DMS 273 (cell line): ENCODE results near the gene RAP2A.
A peak's percentile ranks its signal among the peaks of the same experiment; 100 is the strongest.

Experiments
- DNase-seq: peaks from one replicate; lab custom pipeline; 2025; ENCODE audit not compliant: unreplicated experiment; lab: John Stamatoyannopoulos, UW

RAP2A gene

DNA sequence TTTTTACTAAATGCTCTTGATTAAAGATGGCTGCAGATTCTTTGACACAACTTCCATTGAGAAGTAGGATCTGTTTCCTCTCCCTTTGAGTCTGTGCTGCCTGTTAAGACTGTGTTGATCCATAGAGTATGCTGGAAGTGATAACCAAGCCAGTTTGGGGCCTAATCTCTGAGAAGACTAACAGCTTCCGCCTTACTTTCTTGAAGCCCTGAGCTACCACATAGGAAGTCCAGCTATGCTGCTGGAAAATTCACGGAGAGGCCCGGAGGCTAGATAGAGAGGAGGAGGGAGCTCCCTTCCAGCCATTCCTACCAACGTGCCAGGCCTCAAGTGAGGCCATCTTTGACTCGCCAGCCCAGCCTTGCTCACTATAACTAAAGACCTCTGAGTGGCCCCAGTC, 12.5 kb downstream of the RAP2A start:
- no peak for DNase-seq

DNA sequence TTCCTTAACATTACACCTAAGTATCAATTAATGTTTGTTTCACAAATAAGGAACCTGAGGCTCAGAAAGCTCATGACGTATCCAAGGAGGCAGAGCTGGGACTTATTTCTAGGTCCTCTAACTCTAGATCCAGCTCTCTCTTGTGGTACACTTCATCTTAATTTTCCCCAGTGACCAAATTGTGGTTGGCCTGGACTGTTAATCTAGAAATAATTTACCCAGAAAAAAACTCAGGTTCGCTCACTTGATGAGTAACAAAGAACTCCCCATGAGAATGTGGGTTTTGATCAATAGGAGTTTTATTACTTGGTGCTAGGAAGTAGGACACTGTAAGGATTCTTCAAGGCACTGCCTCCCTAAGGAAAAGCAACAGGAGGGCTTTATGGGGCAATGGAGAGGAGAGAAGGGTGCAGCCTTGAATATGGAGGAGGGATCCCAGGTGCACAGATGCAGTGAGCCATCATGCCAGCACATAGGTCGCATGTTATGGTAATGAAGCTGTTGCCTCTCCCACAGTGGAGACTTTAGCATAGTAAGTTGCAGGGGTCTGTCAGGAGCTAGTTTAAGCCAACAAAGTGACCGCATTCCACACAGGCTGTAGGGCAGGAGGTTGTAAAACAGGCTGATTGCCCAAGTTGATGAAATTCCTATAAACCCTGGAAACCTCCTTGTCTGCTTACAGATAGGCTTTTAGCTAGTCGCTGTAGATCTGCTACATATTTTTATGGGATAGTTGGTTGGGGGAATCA, 14.7 kb downstream of the RAP2A start:
- no peak for DNase-seq

DNA sequence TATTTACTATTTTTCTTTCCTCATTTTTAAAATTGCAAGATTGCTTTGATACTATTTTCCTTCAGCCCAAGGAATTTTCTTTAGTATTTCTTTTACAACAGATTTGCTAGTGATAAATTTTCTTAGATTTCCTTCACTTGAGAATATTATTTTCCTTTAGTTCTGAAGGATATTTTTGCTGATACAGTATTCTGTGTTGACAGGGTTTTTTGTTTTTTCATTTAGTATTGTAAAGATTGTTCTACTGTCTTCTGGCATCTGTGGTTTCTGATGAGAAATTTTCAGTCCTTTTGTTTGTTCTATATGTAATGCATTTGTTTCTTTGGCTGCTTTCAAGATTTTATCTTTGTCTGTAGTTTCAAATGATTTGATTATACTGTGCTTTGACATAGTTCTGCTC, 20.7 kb downstream of the RAP2A start:
- DNase-seq: no peak

DNA sequence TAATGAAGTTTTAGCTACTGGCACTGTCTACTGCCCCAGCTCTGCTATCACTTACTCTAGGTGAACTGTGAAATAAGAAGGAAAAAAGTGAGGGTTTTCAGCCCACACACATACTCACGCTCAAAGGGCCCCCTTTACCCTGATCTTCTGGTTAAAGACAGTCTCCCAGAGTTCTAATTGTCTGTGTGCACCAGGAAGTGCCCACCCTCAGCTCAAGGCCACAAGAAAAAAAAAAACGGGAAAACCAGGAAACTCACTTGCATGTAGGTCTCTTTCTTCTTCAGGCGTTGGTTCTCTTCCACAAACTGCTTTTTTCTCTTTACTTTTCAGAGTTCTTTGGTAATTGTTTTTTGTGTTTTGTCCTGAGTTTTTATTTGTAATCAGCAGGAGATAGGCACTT, 22.1 kb downstream of the RAP2A start:
- DNase-seq: no peak

DNA sequence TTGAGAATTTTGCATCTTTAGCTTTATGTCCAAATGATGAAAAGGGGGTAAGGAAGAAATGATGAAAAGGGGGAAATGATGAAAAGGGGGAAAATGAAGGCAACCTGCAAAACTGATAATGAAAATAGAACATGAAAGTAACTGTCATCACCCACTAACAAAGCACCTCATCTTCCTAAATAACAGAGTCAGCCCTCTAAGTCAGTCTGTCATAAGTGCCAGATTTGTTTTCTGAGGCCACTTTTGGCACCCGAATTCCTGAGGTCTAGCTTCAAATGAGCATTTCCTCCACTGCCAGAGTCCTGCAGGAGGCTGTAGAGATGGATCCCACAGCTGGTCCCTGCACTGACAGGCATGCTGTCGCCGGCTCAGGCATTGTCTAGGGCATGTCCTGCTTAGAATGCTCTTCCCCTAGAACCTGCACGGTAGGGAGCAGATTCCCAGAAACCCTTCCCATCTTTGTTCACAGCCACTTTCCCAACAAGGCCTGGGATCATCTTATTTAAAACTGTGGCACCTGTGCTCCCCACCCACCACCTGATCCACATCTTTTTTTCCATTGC, 25.3 kb downstream of the RAP2A start:
- DNase-seq: no peak

DNA sequence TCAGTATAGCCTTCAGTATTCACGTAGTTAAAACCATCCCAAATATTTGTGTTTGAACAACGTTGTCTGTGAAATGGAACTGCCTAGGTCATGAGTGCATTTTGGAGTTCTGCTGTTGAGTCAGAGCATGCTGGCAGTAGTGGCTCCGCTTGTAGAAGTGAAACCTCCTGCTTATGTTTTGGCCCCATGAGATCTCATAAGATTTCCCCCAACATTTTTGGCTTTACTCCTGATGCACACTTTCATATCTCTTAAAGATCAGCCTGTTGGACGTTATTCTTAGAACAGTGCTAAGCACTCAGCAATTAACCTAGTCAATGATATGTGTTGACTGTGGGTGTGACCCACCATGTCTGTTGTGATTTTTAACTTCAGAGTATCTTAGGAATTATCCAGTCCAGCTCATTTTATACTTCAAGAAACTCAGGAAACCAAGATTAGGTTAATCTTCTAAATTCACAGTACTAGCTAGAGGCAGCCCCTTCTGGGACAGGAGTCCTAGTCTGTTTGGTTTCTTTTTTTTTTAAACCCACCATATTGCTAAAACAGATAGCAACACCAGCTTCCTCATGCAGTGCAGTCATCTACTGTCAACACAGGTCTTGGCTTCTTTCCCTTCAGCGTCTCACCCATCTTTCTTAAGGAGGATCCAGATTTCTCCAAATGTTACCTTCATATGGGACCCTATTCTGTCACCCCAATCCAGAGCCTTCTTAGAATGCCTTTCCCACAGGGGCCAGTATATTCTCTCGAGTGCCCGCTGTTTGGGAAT, 26.2 kb downstream of the RAP2A start:
- no peak for DNase-seq

DNA sequence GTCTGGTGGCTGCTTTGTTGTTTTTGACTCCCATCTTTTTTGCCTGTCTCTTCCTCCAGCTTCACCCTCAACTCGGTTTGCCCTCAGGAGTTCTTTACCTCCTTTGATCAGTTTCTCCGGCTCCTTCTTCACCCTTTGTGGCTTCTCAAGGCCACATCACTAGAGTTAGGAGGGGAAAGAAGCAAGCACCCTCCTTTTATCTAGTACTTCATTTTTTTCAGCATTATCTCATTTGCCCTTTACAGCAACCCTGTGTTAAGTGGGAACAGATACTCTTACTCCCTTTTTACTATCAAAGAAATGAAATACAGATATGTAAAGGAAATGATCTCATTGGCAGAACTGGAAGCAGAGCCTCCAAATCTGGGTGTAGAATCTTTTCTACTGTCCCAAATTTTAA, 26.9 kb downstream of the RAP2A start:
- DNase-seq: no peak

DNA sequence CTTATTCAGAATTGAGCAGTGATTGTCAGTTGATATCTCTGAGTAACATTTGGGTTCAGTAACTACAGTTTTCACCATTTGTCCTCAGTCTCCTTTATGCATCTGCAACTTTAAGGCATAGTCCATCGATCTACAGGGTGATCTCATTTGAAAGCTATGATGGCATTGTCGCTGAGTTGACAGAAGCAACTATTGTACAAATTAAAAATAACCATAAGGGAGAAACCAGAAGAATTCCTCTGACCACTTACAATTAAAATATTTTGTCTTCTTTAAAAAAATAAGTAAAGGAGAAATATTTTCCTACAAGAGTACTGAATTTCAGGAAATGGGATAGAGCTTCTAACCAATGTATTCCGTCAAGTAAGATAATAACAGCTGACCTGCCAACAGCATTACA, 30.6 kb downstream of the RAP2A start:
- no peak for DNase-seq

DNA sequence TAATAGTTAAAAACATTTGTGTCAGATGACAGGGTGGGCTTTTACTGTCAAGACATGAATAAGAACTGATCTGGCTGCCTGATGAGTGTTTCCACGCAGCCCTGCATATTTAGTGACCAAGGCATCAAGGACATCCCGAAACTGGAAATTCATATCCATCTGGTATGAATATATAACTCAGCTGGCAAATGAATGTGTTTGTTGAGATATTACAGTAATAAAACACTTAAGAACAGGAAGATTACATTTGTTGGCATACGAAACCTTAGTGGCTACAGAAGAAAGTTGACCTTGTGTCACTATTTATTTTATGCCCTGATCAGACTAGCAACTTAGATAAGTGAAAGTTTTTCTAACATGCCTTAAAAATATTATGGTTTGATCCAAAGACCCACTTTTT, 32.8 kb downstream of the RAP2A start:
- DNase-seq: no peak

DNA sequence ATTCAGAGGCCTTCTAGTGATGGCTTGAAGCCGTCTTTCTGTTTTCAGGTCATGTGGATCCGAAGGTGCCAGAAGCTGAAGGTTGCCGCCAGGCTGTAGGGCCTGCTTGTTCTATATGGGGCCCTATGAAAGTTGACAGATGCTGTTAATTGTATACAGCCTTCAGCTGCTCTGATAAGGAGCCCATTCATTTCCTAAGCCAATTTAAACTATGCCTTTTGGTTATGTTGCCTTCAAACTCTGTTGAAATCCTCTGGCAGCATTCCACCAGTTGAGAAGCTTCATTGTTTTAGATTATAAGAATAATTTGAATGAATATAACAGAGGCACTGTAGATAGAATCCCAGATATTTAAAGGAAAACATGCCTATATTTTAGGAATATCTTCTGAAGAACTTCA, 34.4 kb downstream of the RAP2A start:
- DNase-seq: peak; percentile 32

DNA sequence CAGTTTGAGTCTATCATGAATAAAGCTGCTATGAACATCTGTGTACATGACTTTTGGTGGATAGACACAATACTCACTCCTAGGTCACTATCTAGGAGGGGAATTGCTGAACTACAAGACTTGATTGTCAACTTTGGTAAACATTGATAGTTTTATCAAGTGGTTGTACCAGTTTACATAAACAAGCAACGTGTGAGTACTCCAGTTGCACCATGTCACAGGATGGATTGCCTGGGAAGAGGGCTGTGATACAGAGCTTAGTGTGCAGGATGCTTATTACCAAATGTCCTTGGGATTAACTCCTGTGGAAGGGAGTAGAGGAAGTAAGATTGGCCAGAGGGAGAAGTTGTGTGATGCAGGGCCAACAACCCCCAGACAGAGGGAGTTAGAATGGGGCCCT, 37.7 kb downstream of the RAP2A start:
- DNase-seq: no peak

DNA sequence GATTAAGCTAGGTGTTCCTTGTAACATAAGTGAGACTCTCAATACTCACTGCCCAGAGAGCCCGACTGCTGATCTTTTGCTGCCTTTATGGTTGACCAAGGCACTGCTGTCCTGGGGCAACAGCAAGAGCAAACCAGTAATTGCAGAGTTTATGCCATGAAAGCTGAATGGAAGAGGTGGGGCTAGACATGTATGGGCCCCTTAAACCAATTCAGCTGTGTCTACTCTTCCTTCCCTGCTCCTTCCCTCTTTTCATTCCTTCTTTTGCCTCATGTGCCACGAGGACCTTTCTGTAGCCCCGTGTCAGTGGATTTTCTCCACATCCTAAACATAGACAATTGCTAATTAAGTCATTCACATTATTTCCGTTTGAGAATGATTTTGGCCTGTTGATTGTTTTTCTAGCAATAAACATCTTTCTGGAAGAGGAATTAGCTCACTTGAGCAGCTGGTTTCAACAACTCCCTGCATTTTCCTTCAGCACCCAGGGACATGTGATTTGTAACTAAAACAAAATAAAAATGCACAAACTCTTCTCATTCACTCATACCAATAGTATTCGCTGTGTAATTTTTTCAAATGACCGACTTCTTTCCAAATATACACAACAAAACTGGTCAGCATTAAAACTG, 40.5 kb downstream of the RAP2A start:
- no peak for DNase-seq

DNA sequence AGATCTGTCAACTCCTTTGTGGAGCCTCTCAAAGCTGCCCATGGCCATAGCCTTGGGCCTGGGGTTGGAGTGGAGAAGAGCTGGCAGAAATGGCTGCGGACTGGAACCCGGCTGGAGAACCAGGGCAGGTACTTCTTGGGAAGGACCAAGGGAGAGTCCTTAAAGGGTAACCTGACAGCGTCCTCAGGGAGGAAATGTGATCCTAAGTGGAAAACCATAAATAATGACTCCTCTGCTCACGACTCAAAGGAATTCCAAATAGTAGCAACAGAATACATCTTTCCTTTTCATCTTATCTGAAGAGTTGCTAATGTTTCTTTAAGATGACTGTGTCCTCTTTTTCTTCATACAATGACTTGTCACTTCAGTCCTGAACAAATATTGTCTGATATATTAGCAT, 41.0 kb downstream of the RAP2A start:
- no peak for DNase-seq

DNA sequence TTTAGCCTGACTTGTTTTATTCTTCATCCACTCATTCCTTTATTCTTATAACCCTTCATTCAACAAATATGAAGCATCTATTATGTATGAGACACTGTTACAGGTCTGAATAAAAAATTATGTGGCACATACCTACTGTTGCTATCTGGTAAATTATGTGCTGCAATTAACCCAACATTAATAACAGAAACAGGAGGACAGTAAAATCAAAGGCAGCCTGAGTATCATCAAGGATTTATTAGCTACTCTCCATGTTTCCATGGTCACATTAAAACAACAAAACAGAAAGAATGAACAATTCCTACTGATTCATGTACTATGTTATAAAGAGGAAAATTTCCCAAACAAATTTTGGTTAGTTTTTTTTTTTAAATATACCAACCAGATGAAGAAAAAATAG, 43.9 kb downstream of the RAP2A start:
- DNase-seq: no peak

DNA sequence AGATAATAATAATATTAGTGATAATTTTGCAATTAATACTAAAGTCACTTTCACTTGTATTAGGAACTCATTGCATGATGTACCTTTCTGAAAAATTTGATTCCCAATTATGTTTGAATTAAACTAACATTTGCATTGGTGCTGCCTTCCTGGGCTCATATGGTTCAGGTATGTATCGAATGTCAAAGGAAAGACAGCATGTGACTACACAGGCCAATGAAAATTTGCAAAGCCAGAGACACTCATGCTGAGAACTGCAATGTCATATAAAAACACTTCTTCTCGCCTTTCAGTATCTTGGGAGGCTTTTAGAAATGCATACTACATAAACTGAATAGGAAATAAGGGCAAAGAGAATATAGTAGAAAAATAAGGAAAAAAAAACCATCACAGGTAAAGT, 44.3 kb downstream of the RAP2A start:
- DNase-seq: peak; percentile 2

DNA sequence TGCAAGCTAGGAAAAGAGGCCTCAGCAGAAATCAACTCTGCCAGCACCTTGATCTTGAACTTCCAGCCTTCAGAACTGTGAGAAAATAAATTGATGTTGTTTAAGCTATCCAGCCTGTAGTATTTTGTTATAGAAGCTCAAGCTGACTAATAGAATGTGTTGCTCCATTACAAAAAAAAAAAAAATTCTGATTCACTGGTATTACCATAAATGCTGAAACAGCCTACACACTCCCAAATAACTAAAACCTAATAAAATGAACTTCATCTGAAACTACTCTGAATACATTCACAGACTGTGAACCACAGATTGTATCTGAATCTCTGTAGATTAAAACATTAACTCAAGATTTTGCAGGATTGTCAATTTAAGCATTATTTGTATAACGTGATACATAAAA, 49.5 kb downstream of the RAP2A start:
- DNase-seq: no peak

DNA sequence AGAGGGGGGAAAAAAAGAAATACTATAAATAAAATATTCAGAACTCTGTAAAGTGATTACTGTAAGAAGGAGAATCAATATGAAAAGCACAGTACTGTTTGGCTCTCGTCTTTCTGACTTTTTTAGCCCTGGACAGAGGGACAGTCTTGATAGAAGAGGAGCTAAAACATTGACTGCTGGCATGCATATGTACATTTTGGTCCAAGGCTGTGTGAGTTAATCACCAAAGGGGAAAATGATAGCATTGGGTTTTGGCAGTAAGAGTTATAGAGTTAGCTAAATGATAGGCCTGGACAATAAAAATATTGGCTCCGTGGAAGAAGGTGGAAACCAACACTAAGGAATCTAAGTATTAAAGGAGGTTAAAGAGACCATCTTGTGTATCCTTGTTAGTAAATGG, 50.3 kb downstream of the RAP2A start:
- no peak for DNase-seq

DNA sequence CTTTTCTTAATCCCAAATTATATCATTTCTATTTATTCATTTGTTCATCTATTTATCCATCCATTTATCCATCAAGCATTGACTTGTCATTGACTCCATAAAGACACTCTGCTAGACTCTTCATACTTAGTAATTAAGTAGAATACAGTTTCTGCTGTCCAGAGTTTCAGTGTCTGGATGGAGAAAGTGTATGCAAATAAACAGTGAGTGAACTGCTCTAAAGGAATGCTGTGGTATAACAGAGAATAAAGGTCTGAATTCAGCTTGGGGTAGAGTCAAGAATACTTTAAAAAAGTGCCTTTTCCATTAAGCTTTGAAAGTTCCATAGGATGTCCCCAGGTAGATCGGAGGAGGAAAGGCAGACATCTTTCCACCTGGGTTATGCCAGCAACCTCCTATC, 51.4 kb downstream of the RAP2A start:
- no peak for DNase-seq

DNA sequence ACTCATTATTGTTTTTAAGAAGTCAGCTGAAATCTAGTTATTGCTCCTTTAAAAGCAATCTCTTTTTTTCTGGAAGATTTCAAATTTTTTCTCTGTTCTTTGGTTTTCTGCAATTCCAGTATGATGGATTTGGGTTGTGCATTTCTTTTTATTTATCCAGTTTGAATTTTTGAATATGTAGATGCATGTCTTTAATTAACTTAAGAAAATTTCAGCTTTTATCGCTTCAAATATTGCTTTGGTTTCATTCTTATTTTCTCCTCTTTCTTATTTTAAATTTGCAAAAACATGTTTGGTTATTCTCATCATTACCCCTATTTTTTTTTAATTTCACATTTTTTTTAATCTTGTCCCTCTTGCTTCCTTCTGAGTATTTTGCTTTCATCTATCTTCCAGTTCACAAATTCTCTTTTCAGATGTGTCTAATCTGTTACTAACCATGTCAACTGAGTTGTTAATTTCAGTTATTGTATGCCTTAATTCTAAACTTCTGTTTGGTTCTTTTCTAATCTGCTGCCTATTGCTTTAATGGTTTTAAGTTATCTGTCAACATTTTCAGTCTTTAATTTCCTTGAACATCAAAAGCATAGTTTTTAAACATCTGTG, 56.8 kb downstream of the RAP2A start:
- no peak for DNase-seq

DNA sequence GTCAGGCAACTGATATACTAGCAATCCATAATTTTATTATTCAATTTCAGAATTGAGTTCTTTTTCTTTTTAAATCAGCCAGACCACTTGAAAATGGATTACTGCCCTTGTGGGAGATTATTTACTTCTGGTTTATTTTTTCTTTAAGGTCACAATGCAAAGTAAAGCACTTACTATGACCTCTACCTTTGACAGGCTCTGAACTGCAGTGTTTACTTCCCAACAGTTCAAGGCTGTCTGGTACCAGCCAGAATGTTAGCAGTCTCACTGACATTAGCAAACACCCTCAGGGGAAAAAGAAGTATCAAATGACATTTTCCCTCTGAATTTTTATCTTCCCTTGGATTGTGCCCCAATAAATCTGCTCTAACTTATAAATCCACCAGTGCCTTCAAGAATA, 57.5 kb downstream of the RAP2A start:
- no peak for DNase-seq

DNA sequence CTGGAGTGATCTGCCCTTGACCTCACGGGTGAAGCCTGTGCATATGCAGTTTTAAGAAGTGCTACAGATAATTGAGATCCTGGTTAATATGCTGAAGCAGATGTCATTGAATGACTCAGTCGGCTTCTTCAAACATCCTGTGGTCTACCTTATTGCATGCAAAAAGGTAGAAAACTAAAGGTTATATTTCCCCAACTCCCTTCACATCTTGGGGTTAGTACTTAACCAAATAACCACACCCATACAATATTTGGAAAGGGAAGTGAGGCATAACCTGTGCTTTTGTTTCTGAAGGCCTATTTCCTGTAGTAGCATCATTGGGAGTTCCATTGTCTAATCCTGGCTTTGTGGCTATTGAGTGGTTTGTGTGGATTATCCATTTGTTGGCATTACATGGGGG, 58.3 kb downstream of the RAP2A start:
- no peak for DNase-seq
